ENCODE results near the gene DGKK. TPM values are rescaled to one million over a fixed set of nuclear protein-coding genes. Genes with fewer than 3 reads are reported as not detected.

DGKK gene
- total RNA-seq, 1 donor from 2014 or later, result not detected

DNA sequence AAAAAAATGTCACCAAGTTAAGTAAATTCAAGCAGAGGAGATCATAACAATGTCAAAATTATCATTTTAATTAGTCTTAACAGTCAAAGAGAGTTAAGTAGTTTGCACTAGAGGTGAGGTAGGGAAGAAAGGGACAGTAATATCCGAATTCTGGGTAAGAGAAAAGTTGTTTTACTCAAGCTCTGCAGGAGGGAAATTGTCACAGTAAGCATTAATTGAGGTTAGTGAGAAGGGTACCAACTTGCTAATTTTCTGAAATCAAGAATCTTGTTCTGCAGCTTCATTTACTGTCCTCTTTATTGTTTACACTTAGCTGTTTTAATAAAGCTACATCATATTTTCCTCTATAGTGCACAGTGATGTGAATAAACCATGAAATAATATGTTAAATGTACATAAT is 11.0 kb downstream of the DGKK start:
- H3K27me3 ChIP-seq (ENCODE audit: control insufficient read depth in 3 of 3, insufficient read depth in 3 of 3, low read length in 3 of 3), result peaks cover 0 to 5% (median 3%) of the 10 kb centered on the region in 3 donors
- no peak overlapping the region for H3K4me3 ChIP-seq (ENCODE audit: low read length in 3 of 3)
- no peaks in the 10 kb centered on the region for H3K36me3 ChIP-seq (ENCODE audit: control insufficient read depth in 3 of 3, insufficient read depth in 3 of 3, low read length in 3 of 3)
- no peaks in the 10 kb centered on the region for H3K4me1 ChIP-seq (ENCODE audit: control insufficient read depth in 3 of 3, insufficient read depth in 3 of 3, low read length in 3 of 3)
- no peaks in the 10 kb centered on the region for H3K9me3 ChIP-seq (ENCODE audit: control insufficient read depth in 3 of 3, low read length in 3 of 3)
- H3K27ac ChIP-seq (ENCODE audit: low read depth, low read length), result no peak overlapping the region
- no peak overlapping the region for H3K9ac ChIP-seq (ENCODE audit: low read depth in 1 of 3, low read length in 3 of 3)

- Histone ChIP-seq H3K36me3 (ENCODE audit: control insufficient read depth in 3 of 3, insufficient read depth in 3 of 3, low read length in 3 of 3) (no peaks in the 10 kb centered on the region), H3K9me3 (ENCODE audit: control insufficient read depth in 3 of 3, low read length in 3 of 3) (no peaks in the 10 kb centered on the region), H3K27ac (ENCODE audit: low read depth, low read length) (no peak overlapping the region), H3K27me3 (ENCODE audit: control insufficient read depth in 3 of 3, insufficient read depth in 3 of 3, low read length in 3 of 3) (peaks cover 0 to 3% (median 2%) of the 10 kb centered on the region in 3 donors), H3K4me1 (ENCODE audit: control insufficient read depth in 3 of 3, insufficient read depth in 3 of 3, low read length in 3 of 3) (no peaks in the 10 kb centered on the region), H3K4me3 (ENCODE audit: low read length in 3 of 3) (no peak overlapping the region), H3K9ac (ENCODE audit: low read depth in 1 of 3, low read length in 3 of 3) (no peak overlapping the region)
These were observed 12.1 kb downstream of the DGKK start for GRCh38 chrX:50458483-50458882.

GRCh38 chrX:50456712-50457484 is 13.7 kb downstream of the DGKK start:
- Histone ChIP-seq H3K4me1 (ENCODE audit: control insufficient read depth in 3 of 3, insufficient read depth in 3 of 3, low read length in 3 of 3) (no peaks in the 10 kb centered on the region), H3K4me3 (ENCODE audit: low read length in 3 of 3) (no peak overlapping the region), H3K27ac (ENCODE audit: low read depth, low read length) (no peak overlapping the region), H3K27me3 (ENCODE audit: control insufficient read depth in 3 of 3, insufficient read depth in 3 of 3, low read length in 3 of 3) (peaks cover 0 to 3% (median 0%) of the 10 kb centered on the region in 3 donors), H3K9me3 (ENCODE audit: control insufficient read depth in 3 of 3, low read length in 3 of 3) (no peaks in the 10 kb centered on the region), H3K36me3 (ENCODE audit: control insufficient read depth in 3 of 3, insufficient read depth in 3 of 3, low read length in 3 of 3) (no peaks in the 10 kb centered on the region), H3K9ac (ENCODE audit: low read depth in 1 of 3, low read length in 3 of 3) (no peak overlapping the region)

DNA sequence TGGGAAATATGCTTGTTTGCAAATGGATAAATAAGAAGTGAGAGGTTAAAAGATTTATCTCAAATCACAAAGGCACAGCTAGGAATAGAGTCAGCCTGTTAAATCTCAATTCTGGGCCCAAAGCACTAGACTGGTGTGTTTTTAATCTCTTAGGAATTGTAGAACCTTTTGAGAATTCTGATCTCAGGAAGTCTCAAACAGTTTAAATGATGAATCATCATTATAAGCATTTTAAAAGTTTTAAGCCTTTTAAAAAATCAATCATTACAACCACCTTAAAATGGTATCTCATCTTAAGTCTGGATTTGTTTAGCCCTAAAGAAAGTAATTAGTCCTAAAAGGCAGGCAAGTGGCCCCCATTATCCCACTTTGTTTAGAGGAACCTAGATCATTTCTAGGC is 17.8 kb downstream of the DGKK start:
- Histone ChIP-seq H3K27ac (ENCODE audit: low read depth, low read length) (no peak overlapping the region), H3K9me3 (ENCODE audit: control insufficient read depth in 3 of 3, low read length in 3 of 3) (peaks cover 0 to 4% (median 0%) of the 10 kb centered on the region in 3 donors), H3K9ac (ENCODE audit: low read depth in 1 of 3, low read length in 3 of 3) (no peak overlapping the region), H3K27me3 (ENCODE audit: control insufficient read depth in 3 of 3, insufficient read depth in 3 of 3, low read length in 3 of 3) (peaks cover 0 to 9% (median 0%) of the 10 kb centered on the region in 3 donors), H3K36me3 (ENCODE audit: control insufficient read depth in 3 of 3, insufficient read depth in 3 of 3, low read length in 3 of 3) (no peaks in the 10 kb centered on the region), H3K4me3 (ENCODE audit: low read length in 3 of 3) (no peak overlapping the region), H3K4me1 (ENCODE audit: control insufficient read depth in 3 of 3, insufficient read depth in 3 of 3, low read length in 3 of 3) (no peaks in the 10 kb centered on the region)

DNA sequence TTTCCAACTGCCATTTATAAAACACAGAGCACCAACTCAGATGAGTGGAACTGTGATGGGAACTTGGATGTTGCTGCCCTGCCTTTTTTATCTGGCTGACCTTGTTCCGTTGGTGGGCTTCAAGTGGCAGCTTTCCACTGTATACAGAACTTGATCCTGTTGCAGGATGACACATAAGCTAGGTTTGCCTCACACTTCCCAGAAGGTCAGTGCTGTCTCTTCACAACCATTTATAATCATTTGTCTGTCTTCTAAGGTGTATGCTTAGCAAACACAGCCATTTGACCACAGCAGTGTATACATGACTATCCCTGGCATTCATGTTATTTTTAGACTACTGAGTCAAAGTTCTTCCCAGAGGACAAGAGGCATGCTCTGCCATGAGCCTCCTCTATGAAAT is 20.3 kb downstream of the DGKK start:
- Histone ChIP-seq H3K9ac (ENCODE audit: low read depth in 1 of 3, low read length in 3 of 3) (no peak overlapping the region), H3K27ac (ENCODE audit: low read depth, low read length) (no peak overlapping the region), H3K4me3 (ENCODE audit: low read length in 3 of 3) (no peak overlapping the region), H3K36me3 (ENCODE audit: control insufficient read depth in 3 of 3, insufficient read depth in 3 of 3, low read length in 3 of 3) (no peaks in the 10 kb centered on the region), H3K27me3 (ENCODE audit: control insufficient read depth in 3 of 3, insufficient read depth in 3 of 3, low read length in 3 of 3) (peaks cover 0 to 9% (median 0%) of the 10 kb centered on the region in 3 donors), H3K4me1 (ENCODE audit: control insufficient read depth in 3 of 3, insufficient read depth in 3 of 3, low read length in 3 of 3) (no peaks in the 10 kb centered on the region), H3K9me3 (ENCODE audit: control insufficient read depth in 3 of 3, low read length in 3 of 3) (peaks cover 0 to 6% (median 0%) of the 10 kb centered on the region in 3 donors)

GRCh38 chrX:50448565-50448964 is 22.1 kb downstream of the DGKK start:
- peaks cover 0 to 6% (median 0%) of the 10 kb centered on the region in 3 donors for H3K9me3 ChIP-seq (ENCODE audit: control insufficient read depth in 3 of 3, low read length in 3 of 3)
- H3K27me3 ChIP-seq (ENCODE audit: control insufficient read depth in 3 of 3, insufficient read depth in 3 of 3, low read length in 3 of 3), result peaks cover 0 to 6% (median 0%) of the 10 kb centered on the region in 3 donors
- no peaks in the 10 kb centered on the region for H3K36me3 ChIP-seq (ENCODE audit: control insufficient read depth in 3 of 3, insufficient read depth in 3 of 3, low read length in 3 of 3)
- no peak overlapping the region for H3K27ac ChIP-seq (ENCODE audit: low read depth, low read length)
- no peak overlapping the region for H3K9ac ChIP-seq (ENCODE audit: low read depth in 1 of 3, low read length in 3 of 3)
- H3K4me3 ChIP-seq (ENCODE audit: low read length in 3 of 3), result no peak overlapping the region
- no peaks in the 10 kb centered on the region for H3K4me1 ChIP-seq (ENCODE audit: control insufficient read depth in 3 of 3, insufficient read depth in 3 of 3, low read length in 3 of 3)

DNA sequence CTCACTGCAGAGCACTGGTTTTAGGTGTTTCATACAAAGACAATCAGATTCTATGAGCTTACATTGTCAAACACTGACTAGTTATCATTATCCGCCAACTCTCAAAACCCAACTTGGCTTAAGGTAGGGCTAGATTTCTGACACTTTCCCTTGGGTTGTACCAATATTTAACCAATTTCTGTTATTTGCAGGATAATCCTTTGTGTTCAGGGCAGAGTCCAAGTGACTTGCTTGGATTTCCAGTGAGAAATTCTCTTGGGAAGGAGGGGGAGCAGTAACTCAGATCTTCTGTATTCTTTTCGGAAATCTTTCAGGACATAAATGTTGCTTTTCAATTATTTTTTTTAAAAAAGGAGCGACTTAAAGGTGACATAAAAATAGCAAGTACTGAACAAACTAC is 23.1 kb downstream of the DGKK start:
- H3K27me3 ChIP-seq (ENCODE audit: control insufficient read depth in 3 of 3, insufficient read depth in 3 of 3, low read length in 3 of 3), result peaks cover 0 to 6% (median 0%) of the 10 kb centered on the region in 3 donors
- no peak overlapping the region for H3K9ac ChIP-seq (ENCODE audit: low read depth in 1 of 3, low read length in 3 of 3)
- no peaks in the 10 kb centered on the region for H3K4me1 ChIP-seq (ENCODE audit: control insufficient read depth in 3 of 3, insufficient read depth in 3 of 3, low read length in 3 of 3)
- H3K36me3 ChIP-seq (ENCODE audit: control insufficient read depth in 3 of 3, insufficient read depth in 3 of 3, low read length in 3 of 3), result no peaks in the 10 kb centered on the region
- H3K4me3 ChIP-seq (ENCODE audit: low read length in 3 of 3), result no peak overlapping the region
- H3K27ac ChIP-seq (ENCODE audit: low read depth, low read length), result no peak overlapping the region
- H3K9me3 ChIP-seq (ENCODE audit: control insufficient read depth in 3 of 3, low read length in 3 of 3), result peaks cover 0 to 6% (median 0%) of the 10 kb centered on the region in 3 donors

DNA sequence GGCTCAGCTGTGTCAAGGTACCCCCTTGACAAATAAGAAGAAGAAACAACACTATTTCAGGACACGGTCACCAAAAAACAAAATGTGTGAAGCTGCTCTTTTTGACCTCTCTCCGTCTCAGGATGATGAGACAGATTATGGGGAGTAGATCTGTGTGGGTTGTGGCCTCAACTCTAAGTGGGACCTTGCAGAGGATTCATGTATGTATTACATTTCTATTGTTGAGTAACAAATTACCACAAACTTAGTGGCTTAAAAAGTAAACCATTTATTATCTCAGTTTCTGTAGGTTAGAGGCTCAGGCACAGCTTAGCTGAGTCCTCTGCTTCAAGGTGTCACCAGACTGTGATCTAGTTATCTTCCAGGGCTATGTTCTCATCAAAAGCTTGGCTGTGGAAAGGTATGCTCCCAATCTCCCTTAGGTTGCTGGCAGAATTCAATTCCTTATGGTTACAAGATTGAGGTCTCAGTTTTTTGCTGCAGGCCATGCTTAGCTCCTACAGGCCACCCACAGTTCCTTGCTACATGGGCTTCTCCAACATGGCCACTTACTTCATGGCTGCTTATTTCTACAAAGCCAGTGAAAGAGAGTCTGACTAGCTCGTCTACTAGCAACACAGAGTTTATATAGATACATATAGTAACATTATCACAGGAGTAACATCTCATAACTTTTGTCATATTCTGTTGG is 28.1 kb downstream of the DGKK start:
- peaks cover 0 to 3% (median 0%) of the 10 kb centered on the region in 3 donors for H3K9me3 ChIP-seq (ENCODE audit: control insufficient read depth in 3 of 3, low read length in 3 of 3)
- no peak overlapping the region for H3K4me3 ChIP-seq (ENCODE audit: low read length in 3 of 3)
- no peak overlapping the region for H3K9ac ChIP-seq (ENCODE audit: low read depth in 1 of 3, low read length in 3 of 3)
- no peak overlapping the region for H3K27ac ChIP-seq (ENCODE audit: low read depth, low read length)
- no peaks in the 10 kb centered on the region for H3K4me1 ChIP-seq (ENCODE audit: control insufficient read depth in 3 of 3, insufficient read depth in 3 of 3, low read length in 3 of 3)
- H3K27me3 ChIP-seq (ENCODE audit: control insufficient read depth in 3 of 3, insufficient read depth in 3 of 3, low read length in 3 of 3), result no peaks in the 10 kb centered on the region
- no peaks in the 10 kb centered on the region for H3K36me3 ChIP-seq (ENCODE audit: control insufficient read depth in 3 of 3, insufficient read depth in 3 of 3, low read length in 3 of 3)

GRCh38 chrX:50436797-50437196 is 33.8 kb downstream of the DGKK start:
- no peak overlapping the region for H3K27ac ChIP-seq (ENCODE audit: low read depth, low read length)

GRCh38 chrX:50432829-50433289 is 37.8 kb downstream of the DGKK start:
- Histone ChIP-seq H3K9me3 (ENCODE audit: control insufficient read depth in 3 of 3, low read length in 3 of 3) (no peaks in the 10 kb centered on the region), H3K27ac (ENCODE audit: low read depth, low read length) (no peak overlapping the region), H3K4me1 (ENCODE audit: control insufficient read depth in 3 of 3, insufficient read depth in 3 of 3, low read length in 3 of 3) (no peaks in the 10 kb centered on the region), H3K36me3 (ENCODE audit: control insufficient read depth in 3 of 3, insufficient read depth in 3 of 3, low read length in 3 of 3) (no peaks in the 10 kb centered on the region), H3K9ac (ENCODE audit: low read depth in 1 of 3, low read length in 3 of 3) (no peak overlapping the region), H3K27me3 (ENCODE audit: control insufficient read depth in 3 of 3, insufficient read depth in 3 of 3, low read length in 3 of 3) (peaks cover 0 to 3% (median 0%) of the 10 kb centered on the region in 3 donors), H3K4me3 (ENCODE audit: low read length in 3 of 3) (no peak overlapping the region)

More at GRCh38 chrX:50436797-50437196, 33.8 kb downstream of the DGKK start:
- Histone ChIP-seq H3K4me1 (ENCODE audit: control insufficient read depth in 3 of 3, insufficient read depth in 3 of 3, low read length in 3 of 3) (no peaks in the 10 kb centered on the region), H3K27me3 (ENCODE audit: control insufficient read depth in 3 of 3, insufficient read depth in 3 of 3, low read length in 3 of 3) (peaks cover 0 to 3% (median 0%) of the 10 kb centered on the region in 3 donors), H3K4me3 (ENCODE audit: low read length in 3 of 3) (no peak overlapping the region), H3K9ac (ENCODE audit: low read depth in 1 of 3, low read length in 3 of 3) (no peak overlapping the region), H3K9me3 (ENCODE audit: control insufficient read depth in 3 of 3, low read length in 3 of 3) (no peaks in the 10 kb centered on the region), H3K36me3 (ENCODE audit: control insufficient read depth in 3 of 3, insufficient read depth in 3 of 3, low read length in 3 of 3) (no peaks in the 10 kb centered on the region)
